NCI-H2196 (cell line): ENCODE results near the gene YJEFN3.
A peak's percentile ranks its signal among the peaks of the same experiment; 100 is the strongest.

Experiments used
- DNase-seq: peaks from one replicate; lab custom pipeline; 2025; ENCODE audit not compliant: unreplicated experiment; lab: John Stamatoyannopoulos, UW

The YJEFN3 gene

GRCh38 chr19:19523177-19523576 is 5.5 kb upstream of the YJEFN3 start:
- DNase-seq = no peak

DNA sequence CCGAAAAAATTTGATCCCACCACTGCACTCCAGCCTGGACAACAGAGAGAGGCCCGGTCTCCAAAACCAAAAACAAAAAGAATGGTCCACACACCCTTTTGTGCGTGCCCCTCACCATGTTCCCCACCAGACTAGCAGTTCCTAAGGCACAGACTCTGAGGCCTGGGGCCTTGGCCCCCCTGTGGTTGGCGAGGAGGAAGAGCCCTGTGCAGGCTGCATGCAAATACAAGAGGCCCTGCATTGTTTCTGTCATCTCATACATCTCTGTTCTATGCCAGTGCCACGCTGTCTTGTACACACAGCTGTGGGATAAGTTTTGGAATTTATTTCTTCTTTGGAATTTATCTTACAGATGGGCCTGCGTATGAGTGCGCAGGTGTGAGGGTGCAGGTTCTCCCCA is 4.7 kb upstream of the YJEFN3 start:
- no peak for DNase-seq

DNA sequence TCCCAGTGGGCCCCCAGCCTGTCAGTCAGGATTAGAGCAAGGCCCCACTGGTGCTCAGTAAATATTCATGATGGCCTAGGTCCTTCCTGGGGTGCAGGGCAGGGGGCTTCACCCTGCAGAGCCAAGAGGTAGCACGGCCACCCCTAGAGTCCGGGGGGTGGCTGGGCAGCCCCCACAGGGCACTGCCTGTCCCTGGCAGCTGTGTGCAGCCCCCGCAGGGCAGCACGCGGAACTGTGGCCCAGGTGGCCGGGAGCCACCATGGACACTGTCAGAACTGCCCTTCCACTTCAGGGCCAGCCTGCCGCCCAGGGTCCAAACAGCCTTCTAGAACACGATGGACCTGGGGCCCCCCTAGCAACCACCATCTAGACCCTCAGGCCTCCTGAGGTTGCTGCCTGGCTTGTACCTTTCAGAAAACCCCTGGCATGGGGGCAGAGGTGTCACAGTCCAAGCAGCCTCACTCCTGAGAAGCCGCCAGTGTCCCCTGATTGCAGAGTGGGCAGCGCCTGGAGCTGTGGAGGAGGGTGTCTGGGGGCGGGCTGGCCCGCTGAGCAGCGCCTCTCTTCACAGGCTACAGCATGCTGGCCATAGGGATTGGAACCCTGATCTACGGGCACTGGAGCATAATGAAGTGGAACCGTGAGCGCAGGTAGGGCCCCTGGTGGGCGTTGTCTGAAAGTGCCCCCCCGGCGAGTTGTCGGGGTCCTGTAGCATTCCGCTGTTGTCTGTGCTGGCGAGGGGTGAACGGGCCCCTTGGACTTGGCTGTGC is 2.9 kb upstream of the YJEFN3 start:
- DNase-seq = no peak

DNA sequence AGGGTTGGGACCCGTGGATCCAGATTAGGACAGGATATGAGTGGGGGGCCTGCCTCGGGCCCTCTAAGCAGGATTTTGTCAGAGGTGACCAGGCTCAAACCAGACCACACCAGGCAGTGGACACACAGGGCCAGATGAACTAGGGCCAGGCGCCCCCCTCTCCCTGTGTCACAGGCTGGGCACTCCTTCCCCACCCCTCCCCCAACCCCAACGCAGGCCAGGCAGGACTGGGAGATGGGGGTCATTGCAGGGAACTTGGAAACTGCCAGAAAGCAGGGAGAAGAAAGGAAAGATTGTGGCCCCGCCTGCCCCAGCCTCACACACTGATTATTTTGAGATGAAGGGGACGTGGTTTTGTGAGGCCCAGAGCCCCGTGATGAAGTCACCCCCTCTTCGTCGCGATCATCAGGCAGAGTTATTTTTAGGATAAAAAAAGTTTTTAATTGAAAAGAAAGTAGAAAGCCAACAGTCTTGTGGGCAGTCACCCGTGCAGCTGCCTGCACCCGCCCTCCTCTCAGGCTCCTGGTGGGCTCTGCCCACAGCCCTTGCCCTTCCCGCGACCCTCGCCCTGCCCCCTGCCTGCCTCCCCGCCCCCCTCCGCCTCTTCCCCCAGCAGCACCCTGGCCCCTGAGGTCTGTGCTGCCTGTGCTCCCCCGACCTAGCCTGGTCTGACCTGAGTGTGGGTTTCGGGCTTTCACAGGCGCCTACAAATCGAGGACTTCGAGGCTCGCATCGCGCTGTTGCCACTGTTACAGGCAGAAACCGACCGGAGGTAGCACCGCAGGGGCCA is 1.9 kb upstream of the YJEFN3 start:
- DNase-seq = no peak

DNA sequence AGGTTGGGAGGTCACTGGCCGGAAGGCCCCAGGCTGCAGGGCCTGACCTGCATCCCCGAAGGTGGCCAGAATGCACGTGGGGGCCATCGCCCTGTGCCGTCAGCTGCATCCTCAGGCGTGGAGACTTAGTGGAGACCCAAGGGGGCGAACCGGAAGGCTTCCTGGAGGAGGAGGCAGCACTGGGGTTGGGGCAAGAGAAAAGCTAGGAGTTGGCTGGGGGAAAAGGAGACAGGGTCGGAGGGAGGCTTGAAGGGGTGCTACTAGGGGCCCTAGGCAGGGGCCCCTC is 1.4 kb upstream of the YJEFN3 start:
- no peak for DNase-seq

DNA sequence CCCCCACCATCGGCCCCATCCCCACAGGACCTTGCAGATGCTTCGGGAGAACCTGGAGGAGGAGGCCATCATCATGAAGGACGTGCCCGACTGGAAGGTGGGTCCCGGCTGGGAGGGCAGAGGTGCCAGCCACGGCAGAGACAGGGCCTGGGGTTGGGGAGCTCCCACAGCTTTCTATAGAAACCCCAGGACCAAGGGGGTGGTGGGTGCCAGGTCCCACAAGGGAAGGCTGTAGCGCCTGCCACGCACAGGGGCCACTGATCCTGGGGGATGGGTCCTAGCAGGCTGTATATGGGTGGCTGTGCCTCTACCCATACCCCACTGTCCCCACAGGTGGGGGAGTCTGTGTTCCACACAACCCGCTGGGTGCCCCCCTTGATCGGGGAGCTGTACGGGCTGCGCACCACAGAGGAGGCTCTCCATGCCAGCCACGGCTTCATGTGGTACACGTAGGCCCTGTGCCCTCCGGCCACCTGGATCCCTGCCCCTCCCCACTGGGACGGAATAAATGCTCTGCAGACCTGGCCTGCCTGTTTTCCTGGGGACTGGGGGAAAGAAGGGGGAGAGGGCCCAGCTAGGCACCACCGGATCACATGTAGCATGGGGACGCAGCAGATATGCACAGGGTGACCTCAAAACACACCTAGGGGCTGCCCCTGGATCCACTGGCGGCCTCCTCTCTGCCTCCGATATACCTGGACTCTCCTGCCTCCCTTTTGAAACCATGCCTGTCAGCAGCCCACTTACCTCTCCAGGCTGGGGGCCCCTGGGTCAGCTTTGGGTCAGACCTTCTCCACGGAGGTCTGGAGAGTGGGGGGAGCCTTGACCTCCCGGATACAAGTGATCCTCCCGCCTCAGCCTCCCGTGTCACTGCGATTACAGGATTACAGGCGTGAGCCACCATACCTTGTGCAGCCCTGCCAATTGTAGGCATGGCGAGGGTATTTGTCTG is 761 bp upstream of the YJEFN3 start:
- DNase-seq = no peak

DNA sequence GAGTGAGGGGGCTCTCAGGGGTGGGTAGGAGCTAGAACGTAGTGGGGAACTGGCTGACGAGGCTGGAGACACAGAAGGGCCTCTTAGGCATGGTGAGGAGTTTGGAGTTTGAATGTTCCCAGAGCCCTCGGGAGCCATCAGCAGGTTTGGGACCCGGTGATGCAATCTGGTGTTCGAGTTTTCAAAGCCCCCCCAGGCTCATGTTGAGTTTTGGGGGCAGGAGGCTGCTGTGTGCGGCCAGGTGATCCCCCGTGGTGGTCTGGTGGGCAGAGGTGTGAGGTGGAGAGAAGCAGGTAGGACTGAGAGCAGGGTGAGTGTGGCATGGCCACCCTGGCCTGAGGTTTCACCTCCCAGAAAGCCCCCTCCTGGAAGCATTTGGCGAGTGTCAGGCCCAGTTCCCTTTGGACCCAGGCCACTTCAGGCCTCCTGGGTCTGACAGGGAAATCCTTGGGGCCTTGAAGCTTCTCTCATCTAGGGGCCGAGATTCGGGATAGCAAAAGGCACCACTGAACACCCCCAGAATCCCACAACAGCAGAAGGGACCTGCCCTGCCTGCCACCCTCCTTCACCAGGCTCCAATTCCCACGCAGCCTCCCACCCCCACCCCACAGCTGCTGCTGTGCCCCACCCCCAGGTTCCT is 1.2 kb downstream of the YJEFN3 start:
- DNase-seq = no peak

- no peak for DNase-seq
Observed at GRCh38 chr19:19530423-19530804, 1.7 kb downstream of the YJEFN3 start.

- no peak for DNase-seq
Observed at GRCh38 chr19:19530889-19531288, 2.2 kb downstream of the YJEFN3 start.

DNA sequence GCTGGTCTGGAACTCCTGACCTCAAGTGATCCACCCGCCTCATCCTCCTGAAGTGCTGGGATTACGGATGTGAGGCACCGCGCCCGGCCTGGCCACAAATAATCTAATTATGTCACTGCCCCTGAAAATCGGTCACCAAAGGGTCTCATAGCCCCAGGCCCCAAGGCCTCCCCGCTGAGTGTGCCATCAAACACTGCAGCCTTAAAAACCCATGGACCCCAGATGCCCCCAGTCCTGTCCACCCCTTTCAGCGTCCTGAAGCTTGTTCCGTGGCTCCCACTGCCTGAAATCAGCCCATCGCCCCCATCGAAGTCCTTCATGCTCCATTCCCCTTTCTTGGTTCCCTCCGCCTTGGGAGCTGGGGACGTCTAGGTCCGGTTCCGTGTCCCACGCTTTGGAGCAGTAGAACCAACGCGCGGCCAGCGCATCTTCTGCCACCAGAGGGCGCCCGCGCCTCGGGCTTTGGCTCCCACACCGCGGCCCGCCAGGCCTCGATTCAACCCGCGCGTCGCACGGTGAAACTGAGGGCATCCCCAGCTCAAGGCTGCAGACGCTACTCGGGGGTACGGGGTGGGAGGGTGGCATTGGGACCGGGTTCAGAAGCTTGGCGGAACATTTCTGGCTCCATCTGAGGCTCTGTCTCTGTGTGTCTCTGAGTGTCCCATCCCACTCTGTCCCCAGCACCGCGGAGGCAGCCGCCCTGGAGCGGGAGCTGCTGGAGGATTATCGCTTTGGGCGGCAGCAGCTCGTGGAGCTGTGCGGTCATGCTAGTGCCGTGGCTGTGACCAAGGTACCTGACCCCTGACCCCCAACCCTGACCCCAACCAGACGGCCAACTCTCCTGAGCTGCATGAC is 3.5 kb downstream of the YJEFN3 start:
- DNase-seq = peak; percentile 87

- no peak for DNase-seq
Observed at GRCh38 chr19:19532806-19533701, 4.3 kb downstream of the YJEFN3 start.

- no peak for DNase-seq
Observed at GRCh38 chr19:19533841-19534240, 5.1 kb downstream of the YJEFN3 start.

- DNase-seq = no peak
Observed at GRCh38 chr19:19534556-19535265, 6.0 kb downstream of the YJEFN3 start.

DNA sequence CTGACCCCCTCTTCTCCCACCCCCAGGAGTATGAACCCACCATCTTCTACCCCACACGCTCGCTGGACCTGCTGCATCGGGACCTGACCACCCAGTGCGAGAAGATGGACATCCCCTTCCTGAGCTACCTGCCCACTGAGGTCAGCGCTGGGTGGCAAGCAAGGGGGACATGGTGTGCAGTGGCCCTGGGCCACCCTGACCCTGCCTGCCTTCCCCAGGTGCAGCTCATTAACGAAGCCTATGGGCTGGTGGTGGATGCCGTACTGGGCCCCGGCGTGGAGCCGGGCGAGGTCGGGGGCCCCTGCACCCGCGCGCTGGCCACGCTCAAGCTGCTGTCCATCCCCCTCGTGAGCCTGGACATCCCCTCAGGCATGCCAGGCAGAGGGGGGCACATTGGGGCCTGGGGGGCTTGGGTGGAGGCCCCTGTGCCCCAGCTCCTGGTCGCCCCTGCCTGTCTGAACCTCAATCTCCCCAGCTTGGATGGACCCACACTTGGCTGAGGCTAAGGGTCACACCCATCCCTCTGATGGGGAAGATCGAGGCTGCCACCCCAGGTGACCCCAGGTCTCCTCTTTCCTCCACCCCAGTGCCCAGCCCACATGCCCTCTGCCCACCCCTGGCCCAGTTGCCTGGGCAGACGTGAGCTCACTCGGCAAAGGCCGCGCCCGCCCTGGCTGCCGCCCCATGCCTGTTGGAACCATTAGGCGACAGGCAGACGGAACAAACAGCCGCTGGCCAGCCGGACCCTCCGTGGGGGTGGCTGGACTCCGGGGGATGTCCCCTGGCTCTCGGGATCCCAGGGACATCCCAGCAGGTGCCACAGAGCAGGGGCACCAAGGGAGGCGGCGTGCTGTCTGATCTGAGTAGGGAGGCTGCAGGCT is 6.8 kb downstream of the YJEFN3 start:
- DNase-seq = no peak

GRCh38 chr19:19537075-19538048 is 8.7 kb downstream of the YJEFN3 start:
- no peak for DNase-seq

DNA sequence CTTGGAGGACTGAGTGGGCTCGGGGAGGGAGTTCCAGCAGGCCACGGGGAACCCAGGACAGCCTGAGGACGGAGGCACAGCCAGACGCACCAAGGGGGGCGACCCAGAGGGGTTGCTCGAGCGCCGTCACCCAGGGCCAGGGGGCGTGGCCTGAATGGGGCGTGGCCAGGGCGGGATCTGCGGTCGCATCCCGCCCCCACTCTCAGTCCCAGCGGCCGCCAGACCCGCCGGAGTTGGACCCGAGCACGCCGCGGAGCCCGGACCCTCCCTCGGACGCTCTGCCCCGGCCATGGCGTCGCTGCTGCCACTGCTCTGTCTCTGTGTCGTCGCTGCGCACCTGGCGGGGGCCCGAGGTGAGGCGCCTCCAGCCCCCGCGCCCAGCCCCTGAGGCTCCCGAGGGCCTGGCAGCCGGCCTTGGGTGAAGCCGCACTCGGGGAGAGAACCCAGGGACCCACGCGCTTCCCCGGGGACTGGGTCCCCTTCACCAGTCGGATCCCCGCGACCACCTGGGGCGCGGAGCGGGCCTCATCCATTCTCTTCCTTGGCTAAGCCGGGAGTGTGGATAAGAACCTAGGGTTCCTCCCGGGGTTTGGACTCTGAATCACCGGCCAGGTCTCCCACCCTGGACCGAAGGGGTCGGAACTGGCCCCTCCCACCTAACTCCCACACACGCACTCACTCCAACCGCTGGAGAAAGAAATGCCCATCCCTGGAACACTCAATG is 9.5 kb downstream of the YJEFN3 start, which contains the start of gene CILP2:
Gene CILP2, plus strand, starts transcription at position 205 of the 724 bp plus-strand sequence. Its CDS starts 85 bp downstream, at position 290.
- DNase-seq = peak; percentile 17
